ENCODE data around the gene DDAH2.

The DDAH2 gene

GRCh38 chr6:31687321-31687720 is 41.8 kb downstream of the DDAH2 start:
- DNase-seq = no peak

GRCh38 chr6:31686483-31686882 is 42.6 kb downstream of the DDAH2 start:
- no peak for DNase-seq

- no peak for DNase-seq
Measured at GRCh38 chr6:31683591-31683990, 45.5 kb downstream of the DDAH2 start.

- peak; percentile 47 for DNase-seq
Measured at GRCh38 chr6:31681135-31681671, 47.9 kb downstream of the DDAH2 start.

- DNase-seq = peak; percentile 89
Measured at GRCh38 chr6:31680226-31681134, 48.6 kb downstream of the DDAH2 start, which contains the start of gene LY6G5C. Gene LY6G5C (minus strand): TSS chr6:31681067. CDS start chr6:31680373, 694 bp downstream.

- DNase-seq = no peak
Measured at GRCh38 chr6:31677955-31678354, 51.1 kb downstream of the DDAH2 start.
